GM19023 (cell line): Measurements from ENCODE around the gene PNLIPRP2.

Source experiments
- ATAC-seq: cut with Tn5 transposase; IDR thresholded peaks from one replicate; pipeline ENCODE4 v1.9.1; 2021; ENCODE audit warnings: mild to moderate bottlenecking, moderate library complexity; ENCODE audit not compliant: unreplicated experiment

PNLIPRP2 gene

GRCh38 chr10:116620423-116621400 is at the start of gene PNLIPRP2:
PNLIPRP2 (plus strand) TSS chr10:116620953.
- no peak for ATAC-seq

GRCh38 chr10:116574797-116575196 is 46.0 kb upstream of the PNLIPRP2 start:
- no peak for ATAC-seq

- no peak for ATAC-seq
Observed at GRCh38 chr10:116587878-116588591, 32.7 kb upstream of the PNLIPRP2 start.

- ATAC-seq = no peak
Observed at GRCh38 chr10:116588995-116589394, 31.8 kb upstream of the PNLIPRP2 start.

- ATAC-seq = no peak
Observed at GRCh38 chr10:116589926-116590325, 30.8 kb upstream of the PNLIPRP2 start.

GRCh38 chr10:116590590-116591444 is 29.9 kb upstream of the PNLIPRP2 start, which contains the start of gene PNLIPRP1:
PNLIPRP1 (plus strand) TSS chr10:116590959; CDS start chr10:116591130, 171 bp downstream.
- ATAC-seq = no peak

- ATAC-seq = no peak
Observed at GRCh38 chr10:116593139-116593740, 27.5 kb upstream of the PNLIPRP2 start.

- no peak for ATAC-seq
Observed at GRCh38 chr10:116594525-116595035, 26.2 kb upstream of the PNLIPRP2 start.

GRCh38 chr10:116596062-116596461 is 24.7 kb upstream of the PNLIPRP2 start:
- no peak for ATAC-seq

- ATAC-seq = no peak
Observed at GRCh38 chr10:116597543-116597942, 23.2 kb upstream of the PNLIPRP2 start.

- no peak for ATAC-seq
Observed at GRCh38 chr10:116598329-116598728, 22.4 kb upstream of the PNLIPRP2 start.

GRCh38 chr10:116599991-116600390 is 20.8 kb upstream of the PNLIPRP2 start:
- ATAC-seq = no peak

GRCh38 chr10:116602648-116603400 is 17.9 kb upstream of the PNLIPRP2 start:
- ATAC-seq = no peak

- no peak for ATAC-seq
Observed at GRCh38 chr10:116606061-116606483, 14.7 kb upstream of the PNLIPRP2 start.

- no peak for ATAC-seq
Observed at GRCh38 chr10:116607336-116607735, 13.4 kb upstream of the PNLIPRP2 start.

GRCh38 chr10:116608686-116609594 is 11.8 kb upstream of the PNLIPRP2 start:
- ATAC-seq = no peak

- ATAC-seq = no peak
Observed at GRCh38 chr10:116610443-116611152, 10.2 kb upstream of the PNLIPRP2 start.

GRCh38 chr10:116611153-116611545 is 9.6 kb upstream of the PNLIPRP2 start:
- no peak for ATAC-seq
